CD14-positive monocyte (primary cell): ENCODE data around the gene VWF. TPM values are rescaled to one million over a fixed set of nuclear protein-coding genes. Genes with fewer than 3 reads are reported as not detected.

Experiments
- DNase-seq, 3 donors: peaks; one replicate each; pipeline ENCODE4 v3.0.0-alpha.2; 2011 to 2022
- H2AFZ ChIP-seq: 2 replicates; pipeline ENCODE4 v1.6.0; 2012; ENCODE audit warnings: mild to moderate bottlenecking, low read depth, low read length, inconsistent platforms; ENCODE audit not compliant: insufficient read depth, poor library complexity, severe bottlenecking
- H3K27ac ChIP-seq, 2 donors: 1 replicate in 1 of 2; 2 replicates in 1 of 2; pipeline ENCODE4 v1.5.1; 2012 to 2013; ENCODE audit warnings: low read length in 2 of 2, control low read depth in 1 of 2, inconsistent platforms in 1 of 2, low read depth in 1 of 2, mild to moderate bottlenecking in 1 of 2
- H3K27me3 ChIP-seq, 2 donors: one replicate each; pipeline versions ENCODE4 v1.6.0 to v1.6.1; 2011 to 2013; ENCODE audit warnings: low read length in 2 of 2; ENCODE audit not compliant: control insufficient read depth in 2 of 2, insufficient read depth in 2 of 2
- H3K36me3 ChIP-seq, 2 donors: replicated peaks in 1 of 2; 1 replicate in 1 of 2; 2 replicates in 1 of 2; pipeline versions ENCODE4 v1.5.1 to v1.6.1; 2012 to 2013; ENCODE audit warnings: low read length in 2 of 2, control low read depth in 1 of 2, inconsistent platforms in 1 of 2, mild to moderate bottlenecking in 1 of 2; ENCODE audit not compliant: insufficient read depth in 2 of 2, control insufficient read depth in 1 of 2
- H3K4me1 ChIP-seq, 2 donors: 1 replicate in 1 of 2; 2 replicates in 1 of 2; pipeline versions ENCODE4 v1.5.1 to v1.6.1; 2012 to 2013; ENCODE audit warnings: low read length in 2 of 2, control low read depth in 1 of 2, inconsistent platforms in 1 of 2, mild to moderate bottlenecking in 1 of 2, moderate library complexity in 1 of 2; ENCODE audit not compliant: insufficient read depth in 2 of 2, control insufficient read depth in 1 of 2
- H3K4me2 ChIP-seq: replicated peaks from 2 replicates; pipeline ENCODE3; 2012; ENCODE audit warnings: low read length, moderate library complexity, mild to moderate bottlenecking; ENCODE audit not compliant: poor library complexity, severe bottlenecking; ENCODE audit errors: extremely low read depth
- H3K4me3 ChIP-seq, 3 experiments: fragments of 200-600 bp in 1 of 3; sonication (generic) in 1 of 3; replicated peaks in 1 of 3; 1 replicate in 2 of 3; 2 replicates in 1 of 3; pipeline ENCODE4 v1.5.1; 2011 to 2013; ENCODE audit warnings: low read length in 3 of 3, mild to moderate bottlenecking in 3 of 3, control low read depth in 2 of 3, low read depth in 2 of 3, inconsistent platforms in 1 of 3, moderate library complexity in 1 of 3
- H3K79me2 ChIP-seq: 2 replicates; pipeline ENCODE4 v1.6.0; 2012; ENCODE audit warnings: mild to moderate bottlenecking, control low read depth, inconsistent platforms, low read length, moderate library complexity; ENCODE audit not compliant: insufficient read depth
- H3K9ac ChIP-seq: 2 replicates; pipeline ENCODE4 v1.6.0; 2017; ENCODE audit warnings: low read length, mild to moderate bottlenecking; ENCODE audit not compliant: insufficient read depth, poor library complexity, severe bottlenecking
- H3K9me3 ChIP-seq, 2 donors: replicated peaks in 1 of 2; 1 replicate in 1 of 2; 2 replicates in 1 of 2; pipeline versions ENCODE4 v1.5.1 to v1.6.1; 2012 to 2013; ENCODE audit warnings: low read length in 2 of 2, control low read depth in 1 of 2; ENCODE audit not compliant: control insufficient read depth in 1 of 2, insufficient read depth in 1 of 2
- H4K20me1 ChIP-seq: 2 replicates; pipeline ENCODE4 v1.6.0; 2012; ENCODE audit warnings: mild to moderate bottlenecking, low read length, control low read depth, moderate library complexity; ENCODE audit not compliant: insufficient read depth
- H3K27ac Mint-ChIP-seq, 7 donors: one replicate each; pipeline ENCODE4 v1.8.0; 2020; ENCODE audit warnings: mild to moderate bottlenecking in 7 of 7, mixed read lengths in 7 of 7, moderate library complexity in 6 of 7, inconsistent platforms in 2 of 7
- H3K27me3 Mint-ChIP-seq, 3 donors: one replicate each; pipeline ENCODE4 v1.8.0; 2021 to 2022; ENCODE audit warnings: low read depth in 3 of 3, mild to moderate bottlenecking in 3 of 3, mixed read lengths in 3 of 3, moderate library complexity in 3 of 3, inconsistent platforms in 1 of 3
- H3K36me3 Mint-ChIP-seq, 2 donors: one replicate each; pipeline ENCODE4 v1.8.0; 2020; ENCODE audit warnings: mixed read lengths in 2 of 2, inconsistent platforms in 1 of 2, mild to moderate bottlenecking in 1 of 2
- H3K4me1 Mint-ChIP-seq: one replicate; pipeline ENCODE4 v1.8.0; 2020; ENCODE audit warnings: mild to moderate bottlenecking, mixed read lengths
- H3K4me3 Mint-ChIP-seq, 2 donors: one replicate each; pipeline ENCODE4 v1.8.0; 2020; ENCODE audit warnings: mild to moderate bottlenecking in 2 of 2, mixed read lengths in 2 of 2, moderate library complexity in 1 of 2
- H3K9me3 Mint-ChIP-seq, 7 donors: one replicate each; pipeline ENCODE4 v1.8.0; 2020 to 2022; ENCODE audit warnings: mixed read lengths in 7 of 7, mild to moderate bottlenecking in 6 of 7, moderate library complexity in 6 of 7, inconsistent platforms in 2 of 7
- WGBS: methylation state at CpG from one replicate; pipeline ENCODE4 v1.1.5; 2013; ENCODE audit warnings: missing lambda C conversion rate; ENCODE audit not compliant: insufficient coverage; 5-methylcytosine and 5-hydroxymethylcytosine counted together
- intact Hi-C, 2 donors: fragments of 100-400 bp; cut with micrococcal nuclease; formaldehyde crosslinking; loops; one replicate each; pipeline versions ENCODE4 v1.15.0 to v1.15.1; 2023
- polyA plus RNA-seq, 3 donors: library from polyadenylated mRNA; depleted of rRNA in 1 of 3; unstranded in 2 of 3; stranded (reverse) in 1 of 3; fragments of 300-500 nt in 2 of 3; fragments of >200 nt in 1 of 3; fragmentation: Illumina TruSeq in 2 of 3; gene quantifications; 1 replicate in 2 of 3; 2 replicates in 1 of 3; pipeline ENCODE4 v1.2.3, GENCODE V29; 2012 to 2021
- TF ChIP-seq, protein P1 (sequence below): fragments of 200-600 bp; IDR thresholded peaks from one replicate; pipeline ENCODE4 v1.8.0; 2022; ENCODE audit warnings: antibody characterized with exemption, mild to moderate bottlenecking

Gene VWF
- polyA plus RNA-seq, 3 donors: 0.17 to 0.49 (median 0.48) TPM

- no peak overlapping the region for H3K9ac ChIP-seq
- no peak overlapping the region for H3K4me3 ChIP-seq
- no peak overlapping the region for H2AFZ ChIP-seq
- H3K4me2 ChIP-seq: no peak overlapping the region
- H3K27ac ChIP-seq: no peak overlapping the region
- intact Hi-C loops: no loop called here
- H4K20me1 ChIP-seq: no peaks in the 10 kb centered on the region
- H3K36me3 ChIP-seq: no peaks in the 10 kb centered on the region
- no peaks in the 10 kb centered on the region for H3K27me3 ChIP-seq
- Mint-ChIP-seq H3K4me1 (peaks cover 3% of the 10 kb centered on the region), H3K9me3 (no peaks in the 10 kb centered on the region), H3K36me3 (no peaks in the 10 kb centered on the region), H3K27ac (no peak overlapping the region), H3K27me3 (peaks cover 0 to 2% (median 0%) of the 10 kb centered on the region in 3 donors), H3K4me3 (no peak overlapping the region)
- WGBS: 90% methylated on average over 3 of the region's 5 CpGs
- no peak for DNase-seq
- H3K79me2 ChIP-seq: no peaks in the 10 kb centered on the region
- TF ChIP-seq, protein P1, sequence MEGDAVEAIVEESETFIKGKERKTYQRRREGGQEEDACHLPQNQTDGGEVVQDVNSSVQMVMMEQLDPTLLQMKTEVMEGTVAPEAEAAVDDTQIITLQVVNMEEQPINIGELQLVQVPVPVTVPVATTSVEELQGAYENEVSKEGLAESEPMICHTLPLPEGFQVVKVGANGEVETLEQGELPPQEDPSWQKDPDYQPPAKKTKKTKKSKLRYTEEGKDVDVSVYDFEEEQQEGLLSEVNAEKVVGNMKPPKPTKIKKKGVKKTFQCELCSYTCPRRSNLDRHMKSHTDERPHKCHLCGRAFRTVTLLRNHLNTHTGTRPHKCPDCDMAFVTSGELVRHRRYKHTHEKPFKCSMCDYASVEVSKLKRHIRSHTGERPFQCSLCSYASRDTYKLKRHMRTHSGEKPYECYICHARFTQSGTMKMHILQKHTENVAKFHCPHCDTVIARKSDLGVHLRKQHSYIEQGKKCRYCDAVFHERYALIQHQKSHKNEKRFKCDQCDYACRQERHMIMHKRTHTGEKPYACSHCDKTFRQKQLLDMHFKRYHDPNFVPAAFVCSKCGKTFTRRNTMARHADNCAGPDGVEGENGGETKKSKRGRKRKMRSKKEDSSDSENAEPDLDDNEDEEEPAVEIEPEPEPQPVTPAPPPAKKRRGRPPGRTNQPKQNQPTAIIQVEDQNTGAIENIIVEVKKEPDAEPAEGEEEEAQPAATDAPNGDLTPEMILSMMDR: no peak
- H3K4me1 ChIP-seq: no peaks in the 10 kb centered on the region
- no peaks in the 10 kb centered on the region for H3K9me3 ChIP-seq
Measured at GRCh38 chr12:5987573-5987972, 136.9 kb downstream of the VWF start.

DNA sequence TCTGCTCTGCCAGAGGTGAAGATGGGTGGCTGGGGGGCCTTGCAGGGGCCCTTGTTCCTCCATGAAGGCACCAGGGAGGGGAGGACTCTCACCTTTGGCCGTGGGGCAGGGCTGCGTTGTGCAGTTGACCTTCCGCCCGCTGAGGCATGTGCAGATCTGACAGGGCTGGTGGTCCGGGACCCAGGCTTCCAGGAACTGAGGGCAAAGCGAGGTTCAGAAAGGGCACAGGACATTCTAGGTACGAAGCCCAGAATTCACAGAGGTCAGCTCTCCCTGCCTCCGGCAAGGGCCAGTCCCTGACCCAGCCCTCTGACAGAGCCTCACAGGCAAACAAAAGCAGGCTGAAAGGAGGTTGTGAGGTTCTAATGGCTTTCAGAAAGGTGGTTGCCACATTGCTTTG lies 139.0 kb downstream of the VWF start:
- Mint-ChIP-seq H3K9me3 (peaks cover 0 to 2% (median 0%) of the 10 kb centered on the region in 7 donors), H3K36me3 (no peaks in the 10 kb centered on the region), H3K4me1 (peaks cover 3% of the 10 kb centered on the region), H3K27ac (no peak overlapping the region), H3K4me3 (no peak overlapping the region), H3K27me3 (peaks cover 0 to 2% (median 2%) of the 10 kb centered on the region in 3 donors)
- H3K4me1 ChIP-seq: no peaks in the 10 kb centered on the region
- no peaks in the 10 kb centered on the region for H4K20me1 ChIP-seq
- no peaks in the 10 kb centered on the region for H3K9me3 ChIP-seq
- no peak for DNase-seq
- TF ChIP-seq, protein P1: no peak
- no peaks in the 10 kb centered on the region for H3K36me3 ChIP-seq
- H2AFZ ChIP-seq: no peak overlapping the region
- intact Hi-C loops: no loop called here
- no peaks in the 10 kb centered on the region for H3K79me2 ChIP-seq
- H3K27ac ChIP-seq: no peak overlapping the region
- H3K4me2 ChIP-seq: no peak overlapping the region
- WGBS: 81% methylated on average over 8 of the region's 8 CpGs
- H3K4me3 ChIP-seq: no peak overlapping the region
- no peak overlapping the region for H3K9ac ChIP-seq
- no peaks in the 10 kb centered on the region for H3K27me3 ChIP-seq
